ENCODE measurements around the gene KIAA1328. TPM values are rescaled to one million over a fixed set of nuclear protein-coding genes. Genes with fewer than 3 reads are reported as not detected.
A peak's percentile ranks its signal among the peaks of the same experiment; 100 is the strongest.

Gene KIAA1328
- total RNA-seq = 1 to 10 TPM; 7.3 to 7.8 TPM

- intact Hi-C loops (cut with micrococcal nuclease) = loop anchor here (1.0 to 10.0 kb wide), 4 partner anchors 699 to 1334 kb away; partner anchors contain the start of genes ELP2, INO80C, RMP24 and RPRD1A
- peak; percentile 93 for DNase-seq
- POLR2A ChIA-PET = interaction anchor here (1.0 to 1.3 kb wide), 3 partner anchors 10 to 700 kb away, joined by 3 to 5 read pairs (median 3); partner anchors contain the start of gene SLC39A6
- Mint-ChIP-seq H3K4me1 (ENCODE audit: low read depth) (peaks cover 38% of the 10 kb centered on the region), H3K9me3 (no peaks in the 10 kb centered on the region), H3K27me3 (no peaks in the 10 kb centered on the region), H3K36me3 (peaks cover 7% of the 10 kb centered on the region), H3K4me3 (peak within 1 kb of the TSS; percentile 98), H3K27ac (peak within 1 kb of the TSS; percentile 91)
- CTCF ChIA-PET = interaction anchor here (1.0 to 2.5 kb wide), 6 partner anchors 11 to 141 kb away, joined by 3 to 9 read pairs (median 4); no protein-coding TSS in a partner anchor
Observed at GRCh38 chr18:36828630-36829361, at the start of gene KIAA1328, which contains the start of gene TPGS2. KIAA1328 (plus strand) TSS chr18:36829127; CDS start chr18:36829139, 12 bp downstream. TPGS2 (minus strand) TSS chr18:36829002; CDS start chr18:36828767, 235 bp downstream.

- POLR2A ChIA-PET = no interaction called here
- no peaks in the 10 kb centered on the region for H3K4me1 Mint-ChIP-seq (ENCODE audit: low read depth)
- intact Hi-C loops (cut with micrococcal nuclease) = no loop called here
- no peaks in the 10 kb centered on the region for H3K27me3 Mint-ChIP-seq
- no peak overlapping the region for H3K27ac Mint-ChIP-seq
- no peaks in the 10 kb centered on the region for H3K9me3 Mint-ChIP-seq
- H3K4me3 Mint-ChIP-seq = no peak overlapping the region
- DNase-seq = no peak
- peaks cover 10% of the 10 kb centered on the region for H3K36me3 Mint-ChIP-seq
- CTCF ChIA-PET = interaction anchor here (0.5 kb wide), 1 partner anchor 204 kb away, joined by 4 read pairs; no protein-coding TSS in a partner anchor
Observed at GRCh38 chr18:36780748-36781147, 48.2 kb upstream of the KIAA1328 start.

GRCh38 chr18:36782710-36783109 lies 46.2 kb upstream of the KIAA1328 start:
- no peak overlapping the region for H3K4me3 Mint-ChIP-seq
- H3K36me3 Mint-ChIP-seq = peaks cover 16% of the 10 kb centered on the region
- H3K27ac Mint-ChIP-seq = no peak overlapping the region
- H3K4me1 Mint-ChIP-seq (ENCODE audit: low read depth) = no peaks in the 10 kb centered on the region
- intact Hi-C loops (cut with micrococcal nuclease) = no loop called here
- no peak for DNase-seq
- H3K27me3 Mint-ChIP-seq = no peaks in the 10 kb centered on the region
- CTCF ChIA-PET = no interaction called here
- POLR2A ChIA-PET = no interaction called here
- H3K9me3 Mint-ChIP-seq = no peaks in the 10 kb centered on the region

GRCh38 chr18:36783792-36784191 lies 45.1 kb upstream of the KIAA1328 start:
- no peak for DNase-seq
- Mint-ChIP-seq H3K4me3 (no peak overlapping the region), H3K27me3 (no peaks in the 10 kb centered on the region), H3K36me3 (peaks cover 21% of the 10 kb centered on the region), H3K4me1 (ENCODE audit: low read depth) (no peaks in the 10 kb centered on the region), H3K9me3 (no peaks in the 10 kb centered on the region), H3K27ac (no peak overlapping the region)
- CTCF ChIA-PET = no interaction called here
- POLR2A ChIA-PET = no interaction called here
- intact Hi-C loops (cut with micrococcal nuclease) = no loop called here

GRCh38 chr18:36786686-36787085 lies 42.2 kb upstream of the KIAA1328 start:
- peaks cover 8% of the 10 kb centered on the region for H3K9me3 Mint-ChIP-seq
- intact Hi-C loops (cut with micrococcal nuclease) = no loop called here
- H3K4me3 Mint-ChIP-seq = no peak overlapping the region
- DNase-seq = no peak
- H3K27ac Mint-ChIP-seq = no peak overlapping the region
- no peaks in the 10 kb centered on the region for H3K27me3 Mint-ChIP-seq
- H3K4me1 Mint-ChIP-seq (ENCODE audit: low read depth) = no peaks in the 10 kb centered on the region
- ChIA-PET POLR2A (no interaction called here), CTCF (no interaction called here)
- peaks cover 37% of the 10 kb centered on the region for H3K36me3 Mint-ChIP-seq

GRCh38 chr18:36792634-36793283 lies 36.2 kb upstream of the KIAA1328 start:
- ChIA-PET CTCF (no interaction called here), POLR2A (interaction anchor here (0.7 kb wide), 1 partner anchor 199 kb away, joined by 3 read pairs; no protein-coding TSS in a partner anchor)
- peaks cover 62% of the 10 kb centered on the region for H3K36me3 Mint-ChIP-seq
- H3K27me3 Mint-ChIP-seq = no peaks in the 10 kb centered on the region
- peaks cover 8% of the 10 kb centered on the region for H3K9me3 Mint-ChIP-seq
- DNase-seq = no peak
- no peak overlapping the region for H3K4me3 Mint-ChIP-seq
- H3K4me1 Mint-ChIP-seq (ENCODE audit: low read depth) = no peaks in the 10 kb centered on the region
- no peak overlapping the region for H3K27ac Mint-ChIP-seq
- intact Hi-C loops (cut with micrococcal nuclease) = no loop called here

GRCh38 chr18:36798738-36799473 lies 30.0 kb upstream of the KIAA1328 start:
- CTCF ChIA-PET = interaction anchor here (0.7 to 1.1 kb wide), 2 partner anchors 10 to 12 kb away, joined by 4 to 7 read pairs; no protein-coding TSS in a partner anchor
- no peaks in the 10 kb centered on the region for H3K9me3 Mint-ChIP-seq

GRCh38 chr18:36805105-36805504 lies 23.8 kb upstream of the KIAA1328 start:
- Mint-ChIP-seq H3K36me3 (peaks cover 52% of the 10 kb centered on the region), H3K27ac (no peak overlapping the region), H3K4me1 (ENCODE audit: low read depth) (no peaks in the 10 kb centered on the region), H3K9me3 (no peaks in the 10 kb centered on the region), H3K4me3 (no peak overlapping the region), H3K27me3 (no peaks in the 10 kb centered on the region)
- POLR2A ChIA-PET = no interaction called here
- intact Hi-C loops (cut with micrococcal nuclease) = loop anchor here (5.0 kb wide), 2 partner anchors 48 to 708 kb away; no protein-coding TSS in a partner anchor
- CTCF ChIA-PET = no interaction called here
- DNase-seq = no peak

More at GRCh38 chr18:36798738-36799473, 30.0 kb upstream of the KIAA1328 start:
- H3K4me1 Mint-ChIP-seq (ENCODE audit: low read depth) = no peaks in the 10 kb centered on the region
- H3K4me3 Mint-ChIP-seq = no peak overlapping the region
- no peaks in the 10 kb centered on the region for H3K27me3 Mint-ChIP-seq
- intact Hi-C loops (cut with micrococcal nuclease) = no loop called here
- POLR2A ChIA-PET = no interaction called here
- DNase-seq = no peak
- no peak overlapping the region for H3K27ac Mint-ChIP-seq
- peaks cover 63% of the 10 kb centered on the region for H3K36me3 Mint-ChIP-seq

- intact Hi-C loops (cut with micrococcal nuclease) = loop anchor here (5.0 kb wide), 2 partner anchors 51 to 711 kb away; no protein-coding TSS in a partner anchor
- CTCF ChIA-PET = interaction anchor here (0.6 to 3.6 kb wide), 5 partner anchors 10 to 200 kb away, joined by 3 to 25 read pairs (median 7); partner anchors contain the start of genes KIAA1328 and TPGS2
Observed at GRCh38 chr18:36808681-36809080, 20.2 kb upstream of the KIAA1328 start.

GRCh38 chr18:36809590-36810381 lies 19.1 kb upstream of the KIAA1328 start:
- Mint-ChIP-seq H3K4me1 (ENCODE audit: low read depth) (peaks cover 15% of the 10 kb centered on the region), H3K9me3 (no peaks in the 10 kb centered on the region), H3K27me3 (no peaks in the 10 kb centered on the region), H3K36me3 (peaks cover 23% of the 10 kb centered on the region), H3K4me3 (no peak overlapping the region), H3K27ac (no peak overlapping the region)
- intact Hi-C loops (cut with micrococcal nuclease) = loop anchor here (5.0 kb wide), 2 partner anchors 52 to 712 kb away; no protein-coding TSS in a partner anchor
- DNase-seq = peak; percentile 25
- ChIA-PET POLR2A (no interaction called here), CTCF (interaction anchor here (1.2 to 3.6 kb wide), 3 partner anchors 8 to 122 kb away, joined by 5 to 25 read pairs (median 23); no protein-coding TSS in a partner anchor)

More at GRCh38 chr18:36808681-36809080, 20.2 kb upstream of the KIAA1328 start:
- Mint-ChIP-seq H3K4me3 (no peak overlapping the region), H3K4me1 (ENCODE audit: low read depth) (peaks cover 7% of the 10 kb centered on the region), H3K27ac (no peak overlapping the region), H3K9me3 (no peaks in the 10 kb centered on the region), H3K27me3 (no peaks in the 10 kb centered on the region), H3K36me3 (peaks cover 27% of the 10 kb centered on the region)
- POLR2A ChIA-PET = no interaction called here
- no peak for DNase-seq

GRCh38 chr18:36811430-36811829 lies 17.5 kb upstream of the KIAA1328 start:
- H3K4me3 Mint-ChIP-seq = no peak overlapping the region
- no peaks in the 10 kb centered on the region for H3K9me3 Mint-ChIP-seq
- ChIA-PET POLR2A (interaction anchor here (1.1 kb wide), 1 partner anchor 17 kb away, joined by 5 read pairs; the partner anchor contains the start of genes KIAA1328 and TPGS2), CTCF (interaction anchor here (1.1 to 2.5 kb wide), 6 partner anchors 10 to 124 kb away, joined by 3 to 23 read pairs (median 4); no protein-coding TSS in a partner anchor)
- H3K27ac Mint-ChIP-seq = no peak overlapping the region
- intact Hi-C loops (cut with micrococcal nuclease) = no loop called here
- peaks cover 15% of the 10 kb centered on the region for H3K36me3 Mint-ChIP-seq
- no peaks in the 10 kb centered on the region for H3K27me3 Mint-ChIP-seq
- H3K4me1 Mint-ChIP-seq (ENCODE audit: low read depth) = peaks cover 15% of the 10 kb centered on the region
- no peak for DNase-seq

Data from activated CD4-positive, alpha-beta memory T cell treated with anti-CD3 and anti-CD28 coated beads for 36 hours (primary cell).